Skeletal muscle tissue (tissue), 4 donors: ENCODE measurements around the gene FER. TPM values are rescaled to one million over a fixed set of nuclear protein-coding genes. Genes with fewer than 3 reads are reported as not detected.

Source experiments
- H3K27ac ChIP-seq: one replicate; pipeline ENCODE4 v1.7.0; 2013; ENCODE audit warnings: mild to moderate bottlenecking, low read depth, low read length, inconsistent platforms
- H3K27me3 ChIP-seq, 3 donors: one replicate each; pipeline ENCODE4 v1.7.0; 2013; ENCODE audit warnings: low read length in 3 of 3; ENCODE audit not compliant: control insufficient read depth in 3 of 3, insufficient read depth in 3 of 3
- H3K36me3 ChIP-seq, 3 donors: one replicate each; pipeline ENCODE4 v1.7.0; 2013; ENCODE audit warnings: low read length in 3 of 3; ENCODE audit not compliant: control insufficient read depth in 3 of 3, insufficient read depth in 3 of 3
- H3K4me1 ChIP-seq, 3 donors: one replicate each; pipeline ENCODE4 v1.7.0; 2013; ENCODE audit warnings: low read length in 3 of 3, mild to moderate bottlenecking in 3 of 3; ENCODE audit not compliant: control insufficient read depth in 3 of 3, insufficient read depth in 3 of 3
- H3K4me3 ChIP-seq, 3 donors: one replicate each; pipeline ENCODE4 v1.7.0; 2013; ENCODE audit warnings: low read length in 3 of 3
- H3K9ac ChIP-seq, 3 donors: one replicate each; pipeline ENCODE4 v1.7.0; 2013; ENCODE audit warnings: low read length in 3 of 3, mild to moderate bottlenecking in 3 of 3, moderate library complexity in 2 of 3, low read depth in 1 of 3
- H3K9me3 ChIP-seq, 3 donors: one replicate each; pipeline ENCODE4 v1.7.0; 2013; ENCODE audit warnings: low read length in 3 of 3; ENCODE audit not compliant: control insufficient read depth in 3 of 3
- total RNA-seq: library from RNA; depleted of rRNA; stranded (reverse); fragments of >200 nt; gene quantifications from one replicate; pipeline ENCODE4 v1.2.3, GENCODE V29; 2014
- donor health status: Osteomylitis.

The FER gene
- total RNA-seq, 1 donor from 2014 or later: 19.8 TPM

- peaks cover 0 to 1% (median 0%) of the 10 kb centered on the region in 3 donors for H3K9me3 ChIP-seq
- H3K36me3 ChIP-seq: no peaks in the 10 kb centered on the region
- no peaks in the 10 kb centered on the region for H3K4me1 ChIP-seq
- H3K9ac ChIP-seq: no peak overlapping the region
- H3K4me3 ChIP-seq: no peak overlapping the region
- no peak overlapping the region for H3K27ac ChIP-seq
- H3K27me3 ChIP-seq: no peaks in the 10 kb centered on the region
These were observed 476.7 kb downstream of the FER start for GRCh38 chr5:109224276-109224882.

- no peak overlapping the region for H3K9ac ChIP-seq
- no peaks in the 10 kb centered on the region for H3K4me1 ChIP-seq
- H3K9me3 ChIP-seq: no peaks in the 10 kb centered on the region
- H3K36me3 ChIP-seq: no peaks in the 10 kb centered on the region
- no peak overlapping the region for H3K4me3 ChIP-seq
- H3K27me3 ChIP-seq: no peaks in the 10 kb centered on the region
- no peak overlapping the region for H3K27ac ChIP-seq
These were observed 478.3 kb downstream of the FER start for GRCh38 chr5:109225716-109226625.

- Histone ChIP-seq H3K27me3 (no peaks in the 10 kb centered on the region), H3K4me3 (no peak overlapping the region), H3K27ac (no peak overlapping the region), H3K9ac (no peak overlapping the region), H3K9me3 (no peaks in the 10 kb centered on the region), H3K36me3 (no peaks in the 10 kb centered on the region), H3K4me1 (no peaks in the 10 kb centered on the region)
These were observed 482.7 kb downstream of the FER start for GRCh38 chr5:109230369-109230768.

- H3K27ac ChIP-seq: no peak overlapping the region
- peaks cover 0 to 6% (median 0%) of the 10 kb centered on the region in 3 donors for H3K9me3 ChIP-seq
- H3K9ac ChIP-seq: no peak overlapping the region
- H3K36me3 ChIP-seq: no peaks in the 10 kb centered on the region
- H3K27me3 ChIP-seq: no peaks in the 10 kb centered on the region
- H3K4me1 ChIP-seq: no peaks in the 10 kb centered on the region
- no peak overlapping the region for H3K4me3 ChIP-seq
These were observed 483.6 kb downstream of the FER start for GRCh38 chr5:109231331-109231730.

- no peak overlapping the region for H3K9ac ChIP-seq
- H3K4me1 ChIP-seq: no peaks in the 10 kb centered on the region
- H3K36me3 ChIP-seq: no peaks in the 10 kb centered on the region
- H3K27me3 ChIP-seq: no peaks in the 10 kb centered on the region
- H3K9me3 ChIP-seq: peaks cover 6 to 11% (median 9%) of the 10 kb centered on the region in 3 donors
- H3K4me3 ChIP-seq: no peak overlapping the region
- no peak overlapping the region for H3K27ac ChIP-seq
These were observed 486.7 kb downstream of the FER start for GRCh38 chr5:109234381-109234780.

- no peaks in the 10 kb centered on the region for H3K36me3 ChIP-seq
- no peaks in the 10 kb centered on the region for H3K27me3 ChIP-seq
- H3K27ac ChIP-seq: no peak overlapping the region
- H3K9me3 ChIP-seq: peaks cover 6 to 11% (median 9%) of the 10 kb centered on the region in 3 donors
- H3K4me3 ChIP-seq: no peak overlapping the region
- no peaks in the 10 kb centered on the region for H3K4me1 ChIP-seq
- no peak overlapping the region for H3K9ac ChIP-seq
These were observed 491.8 kb downstream of the FER start for GRCh38 chr5:109239456-109239855.

GRCh38 chr5:109242518-109242917, 494.8 kb downstream of the FER start:
- Histone ChIP-seq H3K4me3 (no peak overlapping the region), H3K9ac (no peak overlapping the region), H3K27ac (no peak overlapping the region), H3K9me3 (peaks cover 0 to 3% (median 2%) of the 10 kb centered on the region in 3 donors), H3K4me1 (no peaks in the 10 kb centered on the region), H3K27me3 (no peaks in the 10 kb centered on the region), H3K36me3 (no peaks in the 10 kb centered on the region)

GRCh38 chr5:109246395-109246794, 498.7 kb downstream of the FER start:
- Histone ChIP-seq H3K27ac (no peak overlapping the region), H3K36me3 (no peaks in the 10 kb centered on the region), H3K4me1 (peaks cover 0 to 7% (median 3%) of the 10 kb centered on the region in 3 donors), H3K27me3 (no peaks in the 10 kb centered on the region), H3K9ac (no peak overlapping the region), H3K9me3 (peaks cover 0 to 3% (median 2%) of the 10 kb centered on the region in 3 donors), H3K4me3 (no peak overlapping the region)
